Neuronal stem cell (in vitro differentiated cells): ENCODE measurements around the gene NRIP1.

Experiments used
- DNase-seq: peaks from one replicate; pipeline ENCODE4 v3.0.0-alpha.2; 2013; ENCODE audit warnings: low spot score
- H2AFZ ChIP-seq: one replicate; pipeline ENCODE4 v1.6.1; 2013; ENCODE audit warnings: mild to moderate bottlenecking, low read length, inconsistent platforms
- H2AK5ac ChIP-seq: 2 replicates; pipeline ENCODE4 v1.6.1; 2013; ENCODE audit warnings: low read depth, mild to moderate bottlenecking, inconsistent platforms, low read length, moderate library complexity, mixed read lengths
- H2BK120ac ChIP-seq: 2 replicates; pipeline ENCODE4 v1.6.1; 2013; ENCODE audit warnings: low read depth, mild to moderate bottlenecking, inconsistent platforms, low read length, moderate library complexity, mixed read lengths
- H2BK12ac ChIP-seq: one replicate; pipeline ENCODE4 v1.6.1; 2013; ENCODE audit warnings: low read length, inconsistent platforms
- H2BK15ac ChIP-seq: 2 replicates; pipeline ENCODE4 v1.6.1; 2013; ENCODE audit warnings: mild to moderate bottlenecking, low read length, inconsistent platforms, mixed read lengths
- H2BK5ac ChIP-seq: one replicate; pipeline ENCODE4 v1.6.1; 2013; ENCODE audit warnings: inconsistent platforms, mild to moderate bottlenecking, low read length, moderate library complexity
- H3K14ac ChIP-seq: one replicate; pipeline ENCODE4 v1.6.1; 2013; ENCODE audit warnings: low read length, inconsistent platforms
- H3K18ac ChIP-seq: 2 replicates; pipeline ENCODE4 v1.6.1; 2013; ENCODE audit warnings: low read length, inconsistent platforms
- H3K23ac ChIP-seq: 2 replicates; pipeline ENCODE4 v1.6.1; 2013; ENCODE audit warnings: low read depth, mild to moderate bottlenecking, mixed read lengths, low read length, inconsistent platforms; ENCODE audit not compliant: poor library complexity
- H3K27ac ChIP-seq: replicated peaks from 3 replicates; pipeline ENCODE4 v1.5.1; 2013; ENCODE audit warnings: low read length, inconsistent platforms
- H3K27me3 ChIP-seq, 3 experiments: 2 replicates each; pipeline ENCODE4 v1.6.1; 2013; ENCODE audit warnings: low read length in 3 of 3, mild to moderate bottlenecking in 2 of 3, inconsistent platforms in 1 of 3, low read depth in 1 of 3, mixed read lengths in 1 of 3, moderate library complexity in 1 of 3; ENCODE audit not compliant: control insufficient read depth in 3 of 3, insufficient read depth in 3 of 3
- H3K36me3 ChIP-seq, 2 donors: replicated peaks in 1 of 2; 2 replicates each; pipeline ENCODE4 v1.6.1; 2013; ENCODE audit warnings: low read length in 2 of 2; ENCODE audit not compliant: control insufficient read depth in 2 of 2, insufficient read depth in 2 of 2
- H3K4ac ChIP-seq: 2 replicates; pipeline ENCODE4 v1.6.1; 2013; ENCODE audit warnings: inconsistent platforms, mild to moderate bottlenecking, low read length, moderate library complexity
- H3K4me1 ChIP-seq, 2 donors: 1 replicate in 1 of 2; 2 replicates in 1 of 2; pipeline ENCODE4 v1.6.1; 2013; ENCODE audit warnings: low read length in 2 of 2, low read depth in 1 of 2; ENCODE audit not compliant: control insufficient read depth in 2 of 2, insufficient read depth in 1 of 2
- H3K4me2 ChIP-seq: one replicate; pipeline ENCODE4 v1.6.1; 2013; ENCODE audit warnings: mild to moderate bottlenecking, low read length, inconsistent platforms; ENCODE audit not compliant: insufficient read depth, poor library complexity, severe bottlenecking
- H3K4me3 ChIP-seq, 2 donors: 2 replicates each; pipeline ENCODE4 v1.5.1; 2013; ENCODE audit warnings: low read length in 2 of 2, mild to moderate bottlenecking in 2 of 2, inconsistent platforms in 1 of 2, moderate library complexity in 1 of 2
- H3K79me1 ChIP-seq: one replicate; pipeline ENCODE4 v1.6.1; 2013; ENCODE audit warnings: low read depth, mild to moderate bottlenecking, inconsistent platforms, low read length, moderate library complexity
- H3K9ac ChIP-seq: one replicate; pipeline ENCODE4 v1.6.1; 2013; ENCODE audit warnings: mild to moderate bottlenecking, low read depth, low read length, inconsistent platforms; ENCODE audit not compliant: poor library complexity
- H3K9me3 ChIP-seq, 2 donors: replicated peaks in 1 of 2; 2 replicates each; pipeline versions ENCODE3 to v1.6.1; 2013; ENCODE audit warnings: low read length in 2 of 2, mild to moderate bottlenecking in 2 of 2, inconsistent platforms in 1 of 2, low read depth in 1 of 2, mixed read lengths in 1 of 2, moderate library complexity in 1 of 2; ENCODE audit not compliant: control insufficient read depth in 2 of 2, insufficient read depth in 1 of 2
- H4K8ac ChIP-seq: one replicate; pipeline ENCODE4 v1.6.1; 2013; ENCODE audit warnings: low read depth, mild to moderate bottlenecking, inconsistent platforms, low read length, moderate library complexity
- H4K91ac ChIP-seq: one replicate; pipeline ENCODE4 v1.6.1; 2013; ENCODE audit warnings: low read length, low read depth, mild to moderate bottlenecking, inconsistent platforms; ENCODE audit not compliant: poor library complexity
- WGBS, 2 donors: extraction: QIAGEN DNeasy Blood & Tissue Kit; methylation state at CpG; one replicate each; pipeline ENCODE4 v1.1.7; 2013; ENCODE audit warnings: missing lambda C conversion rate in 2 of 2, mixed read lengths in 1 of 2; ENCODE audit not compliant: insufficient read length in 2 of 2, insufficient replicate concordance in 1 of 2; ENCODE audit errors: extremely low coverage in 2 of 2; 5-methylcytosine and 5-hydroxymethylcytosine counted together

Gene NRIP1

DNA sequence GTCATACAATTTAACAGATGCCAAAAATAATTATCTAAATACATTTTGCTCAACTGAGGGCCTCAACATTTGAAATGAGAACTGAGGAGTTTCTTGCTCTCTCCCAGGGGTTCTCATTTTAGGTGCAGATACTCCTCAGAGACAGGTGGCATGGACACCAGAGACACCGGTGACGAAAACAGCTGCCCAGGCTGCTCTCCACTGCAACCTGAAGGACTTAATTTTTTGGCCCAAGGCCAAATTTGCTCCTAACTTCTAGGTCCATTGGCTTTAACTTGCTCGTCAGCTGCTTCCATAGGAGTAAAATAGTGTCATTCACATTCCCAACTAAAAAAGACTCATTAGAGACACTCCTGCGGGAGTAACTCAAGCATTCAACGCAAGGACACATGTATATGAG is 87.0 kb downstream of the NRIP1 start:
- no CpG with 5 or more reads among the region's 5 CpGs for WGBS, 2 donors

DNA sequence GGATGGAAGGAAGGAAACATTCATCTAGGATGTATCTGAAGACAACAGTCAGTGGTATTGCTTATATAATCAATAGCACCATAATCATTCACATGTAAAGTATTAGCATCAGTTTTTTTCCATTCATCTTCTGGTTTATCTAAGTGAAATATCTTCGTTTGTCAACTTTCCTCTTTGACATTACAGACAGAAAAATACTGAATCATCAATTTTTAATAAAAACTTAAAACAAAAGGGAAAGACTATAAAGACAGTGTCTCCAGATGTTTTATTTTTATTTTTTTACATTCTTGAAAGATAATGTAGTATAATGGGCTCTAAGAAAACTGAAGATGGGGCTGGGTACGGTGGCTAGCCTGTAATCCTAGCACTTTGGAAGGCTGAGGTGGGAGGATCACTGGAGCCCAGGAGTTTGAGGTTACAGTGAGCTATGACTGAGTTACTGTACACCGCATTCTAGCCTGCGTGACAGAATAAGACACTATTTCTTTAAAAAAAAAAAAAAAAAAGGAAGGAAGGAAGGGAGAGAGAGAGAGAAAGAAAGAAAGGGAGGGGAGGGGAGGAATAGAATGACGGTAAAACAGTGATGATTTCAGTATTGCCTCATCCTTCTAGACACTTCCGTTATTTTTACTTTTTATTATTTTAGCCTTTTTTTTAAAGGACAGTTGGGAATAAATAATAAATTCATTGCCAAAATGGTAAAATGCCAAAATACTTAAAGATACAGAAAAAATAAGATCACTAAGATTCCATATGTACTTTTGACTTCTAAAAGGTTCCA is 89.5 kb downstream of the NRIP1 start:
- H3K18ac ChIP-seq, result no peak overlapping the region
- no peak overlapping the region for H3K4me3 ChIP-seq
- H3K23ac ChIP-seq, result no peak overlapping the region
- no peaks in the 10 kb centered on the region for H3K4me1 ChIP-seq
- H3K4me2 ChIP-seq, result no peak overlapping the region
- no peak overlapping the region for H4K91ac ChIP-seq
- H2BK5ac ChIP-seq, result no peak overlapping the region
- H2BK12ac ChIP-seq, result no peak overlapping the region
- H3K36me3 ChIP-seq, result peaks cover 2 to 56% of the 10 kb centered on the region in 2 donors
- H3K27me3 ChIP-seq, result no peaks in the 10 kb centered on the region
- WGBS, 2 donors, result no CpG with 5 or more reads among the region's 6 CpGs
- H2AFZ ChIP-seq, result no peak overlapping the region
- no peak overlapping the region for H3K9ac ChIP-seq
- no peak overlapping the region for H3K14ac ChIP-seq
- H2BK15ac ChIP-seq, result no peak overlapping the region
- peaks cover 2 to 18% of the 10 kb centered on the region in 2 donors for H3K9me3 ChIP-seq
- H4K8ac ChIP-seq, result no peak overlapping the region
- H3K27ac ChIP-seq, result no peak overlapping the region
- H2BK120ac ChIP-seq, result no peak overlapping the region
- H2AK5ac ChIP-seq, result no peak overlapping the region
- H3K4ac ChIP-seq, result no peak overlapping the region
- no peak for DNase-seq
- H3K79me1 ChIP-seq, result peaks cover 3% of the 10 kb centered on the region

More for the DNA sequence above, 87.0 kb downstream of the NRIP1 start:
- Histone ChIP-seq H2AK5ac (no peak overlapping the region), H3K27ac (no peak overlapping the region), H3K4me2 (no peak overlapping the region), H3K27me3 (no peaks in the 10 kb centered on the region), H3K9me3 (peaks cover 2 to 11% of the 10 kb centered on the region in 2 donors), H2BK15ac (no peak overlapping the region), H3K79me1 (no peaks in the 10 kb centered on the region), H2AFZ (no peak overlapping the region), H3K36me3 (peaks cover 4 to 73% of the 10 kb centered on the region in 2 donors), H3K4ac (no peak overlapping the region), H2BK12ac (no peak overlapping the region), H4K91ac (no peak overlapping the region), H3K9ac (no peak overlapping the region), H3K23ac (no peak overlapping the region), H4K8ac (no peak overlapping the region), H2BK5ac (no peak overlapping the region), H2BK120ac (no peak overlapping the region), H3K4me1 (peaks cover 0 to 2% of the 10 kb centered on the region in 2 donors), H3K4me3 (no peak overlapping the region), H3K14ac (no peak overlapping the region), H3K18ac (no peak overlapping the region)
- DNase-seq, result no peak

DNA sequence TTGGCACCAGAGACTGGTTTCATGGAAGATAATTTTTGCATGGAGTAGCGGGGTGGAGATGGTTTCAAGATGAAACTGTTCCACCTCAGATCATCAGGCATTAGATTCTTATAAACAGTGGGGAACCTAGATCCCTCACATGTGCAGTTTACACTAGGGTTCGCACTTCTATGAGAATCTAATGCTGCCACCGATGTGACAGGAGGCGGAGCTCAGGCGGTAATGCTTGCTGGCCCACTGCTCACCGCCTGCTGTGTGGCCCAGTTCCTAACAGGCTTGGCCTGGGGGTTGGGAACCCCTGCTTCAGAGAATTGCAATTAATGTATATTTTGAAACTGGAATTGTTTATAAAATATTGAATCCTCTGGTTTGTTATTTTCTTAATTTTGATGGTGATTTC is 92.1 kb downstream of the NRIP1 start:
- no peak overlapping the region for H3K4me3 ChIP-seq

DNA sequence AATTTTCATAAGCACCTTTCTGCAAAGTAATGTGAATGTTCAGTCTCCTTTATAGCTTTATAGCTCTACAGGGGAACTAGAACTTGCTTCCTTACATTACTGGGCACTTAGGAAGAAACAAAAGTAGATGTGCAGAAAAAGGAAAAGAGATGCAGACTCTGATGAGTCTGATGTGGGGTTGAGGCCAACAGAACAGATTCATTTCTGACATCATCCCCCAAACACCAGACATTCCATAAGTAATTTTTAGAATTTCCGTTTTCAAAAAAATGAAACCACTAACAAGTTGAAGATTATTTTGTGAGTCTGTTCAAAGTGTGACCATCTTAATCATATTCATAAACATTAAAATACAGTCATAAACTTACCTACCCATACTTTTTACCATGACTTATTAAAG is 96.0 kb downstream of the NRIP1 start:
- Histone ChIP-seq H3K27me3 (no peaks in the 10 kb centered on the region), H4K8ac (no peak overlapping the region), H2BK120ac (no peak overlapping the region), H3K4me2 (no peak overlapping the region), H3K4me1 (no peaks in the 10 kb centered on the region), H3K18ac (no peak overlapping the region), H2BK15ac (no peak overlapping the region), H2AK5ac (no peak overlapping the region), H3K23ac (no peak overlapping the region), H3K27ac (no peak overlapping the region), H3K9me3 (peaks cover 0 to 26% of the 10 kb centered on the region in 2 donors), H2BK12ac (no peak overlapping the region), H3K14ac (no peak overlapping the region), H2AFZ (no peak overlapping the region), H3K79me1 (peaks cover 5% of the 10 kb centered on the region), H4K91ac (no peak overlapping the region), H2BK5ac (no peak overlapping the region), H3K36me3 (peaks cover 27 to 71% of the 10 kb centered on the region in 2 donors), H3K9ac (no peak overlapping the region), H3K4me3 (no peak overlapping the region), H3K4ac (no peak overlapping the region)
- no CpG with 5 or more reads among the region's 1 CpG for WGBS, 2 donors
- DNase-seq, result no peak

More for the DNA sequence above, 92.1 kb downstream of the NRIP1 start:
- Histone ChIP-seq H2AK5ac (no peak overlapping the region), H3K4ac (no peak overlapping the region), H2BK12ac (no peak overlapping the region), H3K9ac (no peak overlapping the region), H2BK5ac (no peak overlapping the region), H3K27ac (no peak overlapping the region), H4K91ac (no peak overlapping the region), H3K79me1 (peaks cover 3% of the 10 kb centered on the region), H2AFZ (no peak overlapping the region), H2BK15ac (no peak overlapping the region), H3K36me3 (peaks cover 7 to 58% of the 10 kb centered on the region in 2 donors), H3K9me3 (peaks cover 2 to 23% of the 10 kb centered on the region in 2 donors), H3K4me2 (no peak overlapping the region), H3K14ac (no peak overlapping the region), H2BK120ac (no peak overlapping the region), H3K23ac (no peak overlapping the region), H3K27me3 (no peaks in the 10 kb centered on the region), H4K8ac (no peak overlapping the region), H3K18ac (no peak overlapping the region), H3K4me1 (no peaks in the 10 kb centered on the region)
- DNase-seq, result no peak
- no CpG with 5 or more reads among the region's 6 CpGs for WGBS, 2 donors
